Upper lobe of right lung (tissue), 1 donor: ENCODE results near the gene LPCAT3. TPM values are rescaled to one million over a fixed set of nuclear protein-coding genes. Genes with fewer than 3 reads are reported as not detected.

ENCODE experiments used
- ATAC-seq: fragments of 200-7000 bp; cut with Tn5 transposase; one replicate; pipeline ENCODE4 v1.9.1; 2020; ENCODE audit warnings: mild to moderate bottlenecking, moderate library complexity
- DNase-seq: peaks from one replicate; pipeline ENCODE4 v3.0.0-alpha.2; 2020
- H3K27ac ChIP-seq: fragments of 200-600 bp; one replicate; pipeline ENCODE4 v1.8.0; 2022
- H3K27me3 ChIP-seq: fragments of 200-600 bp; one replicate; pipeline ENCODE4 v1.8.0; 2022; ENCODE audit warnings: mild to moderate bottlenecking
- H3K36me3 ChIP-seq: fragments of 200-600 bp; one replicate; pipeline ENCODE4 v1.8.0; 2022
- H3K4me1 ChIP-seq: fragments of 200-600 bp; one replicate; pipeline ENCODE4 v1.8.0; 2022
- H3K4me3 ChIP-seq: fragments of 200-600 bp; one replicate; pipeline ENCODE4 v1.8.0; 2022; ENCODE audit warnings: mild to moderate bottlenecking
- H3K9me3 ChIP-seq: fragments of 200-600 bp; one replicate; pipeline ENCODE4 v1.8.0; 2022
- CTCF ChIP-seq: fragments of 200-600 bp; IDR thresholded peaks from one replicate; pipeline ENCODE4 v1.8.0; 2022; ENCODE audit warnings: antibody characterized with exemption
- intact Hi-C: fragments of 100-400 bp; cut with DNase I; formaldehyde crosslinking; loops from one replicate; pipeline ENCODE4 v1.11.0; 2022
- total RNA-seq: library from RNA; stranded (reverse); fragmentation: NEBNext Ultra II Directional; extraction: Animal tissue kit (Norgen Biotek cat#: 25700); gene quantifications from one replicate; pipeline ENCODE4 v1.2.1, GENCODE V29; 2021
- donor health status: DM: no; HTN: yes; CAD: no; lungs with severe emphysema.

Gene LPCAT3
- total RNA-seq, 1 donor from 2014 or later, result 70.5 TPM

- H3K4me1 ChIP-seq, result peaks cover 51% of the 10 kb centered on the region
- H3K9me3 ChIP-seq, result no peaks in the 10 kb centered on the region
- no peak overlapping the region for H3K27ac ChIP-seq
- peak; percentile 72 for DNase-seq
- no peak overlapping the region for H3K4me3 ChIP-seq
- no peaks in the 10 kb centered on the region for H3K27me3 ChIP-seq
- TF ChIP-seq CTCF, result no peak
- H3K36me3 ChIP-seq, result no peaks in the 10 kb centered on the region
- ATAC-seq, result no peak
- intact Hi-C loops, result no loop called here
Measured at GRCh38 chr12:6956021-6956727, 62.1 kb downstream of the LPCAT3 start.

GRCh38 chr12:6955108-6956020, 62.9 kb downstream of the LPCAT3 start:
- TF ChIP-seq CTCF, result no peak
- Histone ChIP-seq H3K27ac (peak overlapping the region; percentile 55), H3K4me3 (no peak overlapping the region), H3K27me3 (no peaks in the 10 kb centered on the region), H3K36me3 (no peaks in the 10 kb centered on the region), H3K9me3 (no peaks in the 10 kb centered on the region), H3K4me1 (peaks cover 48% of the 10 kb centered on the region)
- DNase-seq (peak; percentile 58), ATAC-seq (no peak)
- intact Hi-C loops, result no loop called here

- DNase-seq (peak; percentile 60), ATAC-seq (no peak)
- Histone ChIP-seq H3K4me1 (peaks cover 44% of the 10 kb centered on the region), H3K27me3 (no peaks in the 10 kb centered on the region), H3K27ac (peak overlapping the region; percentile 55), H3K9me3 (no peaks in the 10 kb centered on the region), H3K36me3 (no peaks in the 10 kb centered on the region), H3K4me3 (peak overlapping the region; percentile 60)
- no peak for TF ChIP-seq CTCF
- intact Hi-C loops, result no loop called here
Measured at GRCh38 chr12:6954316-6955107, 63.8 kb downstream of the LPCAT3 start.

- no peak for TF ChIP-seq CTCF
- peak; percentile 77 for DNase-seq
- Histone ChIP-seq H3K4me3 (peak overlapping the region; percentile 60), H3K36me3 (no peaks in the 10 kb centered on the region), H3K27me3 (no peaks in the 10 kb centered on the region), H3K4me1 (peaks cover 42% of the 10 kb centered on the region), H3K27ac (peak overlapping the region; percentile 89), H3K9me3 (no peaks in the 10 kb centered on the region)
- intact Hi-C loops, result no loop called here
- peak; percentile 57 for ATAC-seq
Measured at GRCh38 chr12:6953442-6954315, 64.6 kb downstream of the LPCAT3 start.
